CD14-positive monocyte (primary cell): ENCODE measurements around the gene RMI2. TPM values are rescaled to one million over a fixed set of nuclear protein-coding genes. Genes with fewer than 3 reads are reported as not detected.

Experiments
- DNase-seq, 3 donors: peaks; one replicate each; pipeline ENCODE4 v3.0.0-alpha.2; 2011 to 2022
- H2AFZ ChIP-seq: 2 replicates; pipeline ENCODE4 v1.6.0; 2012; ENCODE audit warnings: mild to moderate bottlenecking, low read depth, low read length, inconsistent platforms; ENCODE audit not compliant: insufficient read depth, poor library complexity, severe bottlenecking
- H3K27ac ChIP-seq, 2 donors: 1 replicate in 1 of 2; 2 replicates in 1 of 2; pipeline ENCODE4 v1.5.1; 2012 to 2013; ENCODE audit warnings: low read length in 2 of 2, control low read depth in 1 of 2, inconsistent platforms in 1 of 2, low read depth in 1 of 2, mild to moderate bottlenecking in 1 of 2
- H3K27me3 ChIP-seq, 2 donors: one replicate each; pipeline versions ENCODE4 v1.6.0 to v1.6.1; 2011 to 2013; ENCODE audit warnings: low read length in 2 of 2; ENCODE audit not compliant: control insufficient read depth in 2 of 2, insufficient read depth in 2 of 2
- H3K36me3 ChIP-seq, 2 donors: replicated peaks in 1 of 2; 1 replicate in 1 of 2; 2 replicates in 1 of 2; pipeline versions ENCODE4 v1.5.1 to v1.6.1; 2012 to 2013; ENCODE audit warnings: low read length in 2 of 2, control low read depth in 1 of 2, inconsistent platforms in 1 of 2, mild to moderate bottlenecking in 1 of 2; ENCODE audit not compliant: insufficient read depth in 2 of 2, control insufficient read depth in 1 of 2
- H3K4me1 ChIP-seq, 2 donors: 1 replicate in 1 of 2; 2 replicates in 1 of 2; pipeline versions ENCODE4 v1.5.1 to v1.6.1; 2012 to 2013; ENCODE audit warnings: low read length in 2 of 2, control low read depth in 1 of 2, inconsistent platforms in 1 of 2, mild to moderate bottlenecking in 1 of 2, moderate library complexity in 1 of 2; ENCODE audit not compliant: insufficient read depth in 2 of 2, control insufficient read depth in 1 of 2
- H3K4me2 ChIP-seq: replicated peaks from 2 replicates; pipeline ENCODE3; 2012; ENCODE audit warnings: low read length, moderate library complexity, mild to moderate bottlenecking; ENCODE audit not compliant: poor library complexity, severe bottlenecking; ENCODE audit errors: extremely low read depth
- H3K4me3 ChIP-seq, 3 experiments: fragments of 200-600 bp in 1 of 3; sonication (generic) in 1 of 3; replicated peaks in 1 of 3; 1 replicate in 2 of 3; 2 replicates in 1 of 3; pipeline ENCODE4 v1.5.1; 2011 to 2013; ENCODE audit warnings: low read length in 3 of 3, mild to moderate bottlenecking in 3 of 3, control low read depth in 2 of 3, low read depth in 2 of 3, inconsistent platforms in 1 of 3, moderate library complexity in 1 of 3
- H3K79me2 ChIP-seq: 2 replicates; pipeline ENCODE4 v1.6.0; 2012; ENCODE audit warnings: mild to moderate bottlenecking, control low read depth, inconsistent platforms, low read length, moderate library complexity; ENCODE audit not compliant: insufficient read depth
- H3K9ac ChIP-seq: 2 replicates; pipeline ENCODE4 v1.6.0; 2017; ENCODE audit warnings: low read length, mild to moderate bottlenecking; ENCODE audit not compliant: insufficient read depth, poor library complexity, severe bottlenecking
- H3K9me3 ChIP-seq, 2 donors: replicated peaks in 1 of 2; 1 replicate in 1 of 2; 2 replicates in 1 of 2; pipeline versions ENCODE4 v1.5.1 to v1.6.1; 2012 to 2013; ENCODE audit warnings: low read length in 2 of 2, control low read depth in 1 of 2; ENCODE audit not compliant: control insufficient read depth in 1 of 2, insufficient read depth in 1 of 2
- H4K20me1 ChIP-seq: 2 replicates; pipeline ENCODE4 v1.6.0; 2012; ENCODE audit warnings: mild to moderate bottlenecking, low read length, control low read depth, moderate library complexity; ENCODE audit not compliant: insufficient read depth
- H3K27ac Mint-ChIP-seq, 7 donors: one replicate each; pipeline ENCODE4 v1.8.0; 2020; ENCODE audit warnings: mild to moderate bottlenecking in 7 of 7, mixed read lengths in 7 of 7, moderate library complexity in 6 of 7, inconsistent platforms in 2 of 7
- H3K27me3 Mint-ChIP-seq, 3 donors: one replicate each; pipeline ENCODE4 v1.8.0; 2021 to 2022; ENCODE audit warnings: low read depth in 3 of 3, mild to moderate bottlenecking in 3 of 3, mixed read lengths in 3 of 3, moderate library complexity in 3 of 3, inconsistent platforms in 1 of 3
- H3K36me3 Mint-ChIP-seq, 2 donors: one replicate each; pipeline ENCODE4 v1.8.0; 2020; ENCODE audit warnings: mixed read lengths in 2 of 2, inconsistent platforms in 1 of 2, mild to moderate bottlenecking in 1 of 2
- H3K4me1 Mint-ChIP-seq: one replicate; pipeline ENCODE4 v1.8.0; 2020; ENCODE audit warnings: mild to moderate bottlenecking, mixed read lengths
- H3K4me3 Mint-ChIP-seq, 2 donors: one replicate each; pipeline ENCODE4 v1.8.0; 2020; ENCODE audit warnings: mild to moderate bottlenecking in 2 of 2, mixed read lengths in 2 of 2, moderate library complexity in 1 of 2
- H3K9me3 Mint-ChIP-seq, 7 donors: one replicate each; pipeline ENCODE4 v1.8.0; 2020 to 2022; ENCODE audit warnings: mixed read lengths in 7 of 7, mild to moderate bottlenecking in 6 of 7, moderate library complexity in 6 of 7, inconsistent platforms in 2 of 7
- CTCF ChIP-seq: fragments of 200-600 bp; IDR thresholded peaks from one replicate; pipeline ENCODE4 v1.8.0; 2022; ENCODE audit warnings: antibody characterized with exemption, mild to moderate bottlenecking
- WGBS: methylation state at CpG from one replicate; pipeline ENCODE4 v1.1.5; 2013; ENCODE audit warnings: missing lambda C conversion rate; ENCODE audit not compliant: insufficient coverage; 5-methylcytosine and 5-hydroxymethylcytosine counted together
- intact Hi-C, 2 donors: fragments of 100-400 bp; cut with micrococcal nuclease; formaldehyde crosslinking; loops; one replicate each; pipeline versions ENCODE4 v1.15.0 to v1.15.1; 2023
- polyA plus RNA-seq, 3 donors: library from polyadenylated mRNA; depleted of rRNA in 1 of 3; unstranded in 2 of 3; stranded (reverse) in 1 of 3; fragments of 300-500 nt in 2 of 3; fragments of >200 nt in 1 of 3; fragmentation: Illumina TruSeq in 2 of 3; gene quantifications; 1 replicate in 2 of 3; 2 replicates in 1 of 3; pipeline ENCODE4 v1.2.3, GENCODE V29; 2012 to 2021

The RMI2 gene
- polyA plus RNA-seq, 3 donors: 0.17 to 0.24 (median 0.23) TPM

DNA sequence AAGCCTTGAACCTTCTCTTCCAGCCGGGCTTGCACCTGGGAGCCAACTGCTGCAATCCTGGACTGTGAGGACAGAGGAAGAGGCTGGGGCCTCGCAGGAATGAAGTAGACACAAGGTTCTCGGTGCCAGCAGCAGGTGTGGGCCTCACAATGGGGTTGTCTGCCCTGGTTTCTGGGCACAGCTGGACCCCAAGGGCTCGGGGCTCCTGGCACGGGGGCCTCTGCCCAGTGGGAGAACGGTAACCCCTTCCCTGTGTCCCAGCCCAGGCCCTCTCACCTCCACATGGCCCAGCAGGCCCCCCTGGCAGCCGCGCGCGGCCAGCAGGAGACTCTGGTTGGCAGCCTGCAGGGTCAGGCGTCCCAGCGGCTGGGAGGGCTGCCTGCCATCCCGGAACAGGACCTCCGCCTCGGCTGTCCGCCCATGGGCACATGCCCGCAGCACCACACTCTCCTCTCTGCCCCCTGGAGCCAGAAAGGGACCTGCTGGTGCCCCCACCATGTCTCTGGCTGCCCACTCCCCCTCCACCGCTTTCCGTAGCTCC lies 46.9 kb downstream of the RMI2 start:
- TF ChIP-seq CTCF: no peak
- intact Hi-C loops: loop anchor here in 1 of 2 donors (10.0 kb wide), 1 partner anchor 427 kb away; no protein-coding TSS in a partner anchor
- Histone ChIP-seq H4K20me1 (no peaks in the 10 kb centered on the region), H3K36me3 (no peaks in the 10 kb centered on the region), H3K4me2 (no peak overlapping the region), H3K9ac (no peak overlapping the region), H3K27ac (no peak overlapping the region), H3K9me3 (no peaks in the 10 kb centered on the region), H2AFZ (no peak overlapping the region), H3K4me1 (no peaks in the 10 kb centered on the region), H3K79me2 (no peaks in the 10 kb centered on the region), H3K4me3 (no peak overlapping the region), H3K27me3 (peaks cover 0 to 6% of the 10 kb centered on the region in 2 donors)
- no peak overlapping the region for H3K4me3 Mint-ChIP-seq
- DNase-seq: no peak
- peaks cover 6% of the 10 kb centered on the region for H3K4me1 Mint-ChIP-seq
- 94% methylated on average over 17 of the region's 19 CpGs for WGBS
- peaks cover 10 to 18% (median 12%) of the 10 kb centered on the region in 3 donors for H3K27me3 Mint-ChIP-seq
- H3K36me3 Mint-ChIP-seq: no peaks in the 10 kb centered on the region
- no peaks in the 10 kb centered on the region for H3K9me3 Mint-ChIP-seq
- H3K27ac Mint-ChIP-seq: no peak overlapping the region

- Histone ChIP-seq H3K4me1 (no peaks in the 10 kb centered on the region), H3K79me2 (no peaks in the 10 kb centered on the region), H4K20me1 (no peaks in the 10 kb centered on the region), H3K9ac (no peak overlapping the region), H3K4me3 (no peak overlapping the region), H3K4me2 (no peak overlapping the region), H3K27me3 (peaks cover 0 to 2% of the 10 kb centered on the region in 2 donors), H3K27ac (no peak overlapping the region), H2AFZ (no peak overlapping the region), H3K9me3 (no peaks in the 10 kb centered on the region), H3K36me3 (no peaks in the 10 kb centered on the region)
- no peaks in the 10 kb centered on the region for H3K36me3 Mint-ChIP-seq
- peaks cover 4 to 8% (median 6%) of the 10 kb centered on the region in 3 donors for H3K27me3 Mint-ChIP-seq
- H3K4me1 Mint-ChIP-seq: peaks cover 5% of the 10 kb centered on the region
- 96% methylated on average over 11 of the region's 11 CpGs for WGBS
- no peak overlapping the region for H3K27ac Mint-ChIP-seq
- H3K9me3 Mint-ChIP-seq: no peaks in the 10 kb centered on the region
- no peak for TF ChIP-seq CTCF
- intact Hi-C loops: loop anchor here in 1 of 2 donors (10.0 kb wide), 1 partner anchor 429 kb away; no protein-coding TSS in a partner anchor
- no peak overlapping the region for H3K4me3 Mint-ChIP-seq
- DNase-seq: no peak
Measured at GRCh38 chr16:11393366-11393765, 48.1 kb downstream of the RMI2 start.
